Fibroblast of the aortic adventitia (primary cell): ENCODE results near the gene RNASE7. TPM values are rescaled to one million over a fixed set of nuclear protein-coding genes. Genes with fewer than 3 reads are reported as not detected.
A peak's percentile ranks its signal among the peaks of the same experiment; 100 is the strongest.

ENCODE experiments used
- DNase-seq: peaks from one replicate; pipeline ENCODE4 v3.0.0-alpha.2; 2010; ENCODE audit warnings: low read depth
- H3K4me3 ChIP-seq: 2 replicates; pipeline ENCODE4 v1.5.1; 2011; ENCODE audit warnings: low read depth, mild to moderate bottlenecking, control low read depth, low read length, moderate library complexity
- CTCF ChIP-seq: IDR thresholded peaks from 2 replicates; pipeline ENCODE4 v1.5.1; 2011; ENCODE audit warnings: mild to moderate bottlenecking, low read length, control low read depth, inconsistent platforms; ENCODE audit not compliant: insufficient read depth
- total RNA-seq: library from RNA; depleted of rRNA; stranded (reverse); fragments of >200 nt; gene quantifications from 2 replicates; pipeline ENCODE4 v1.2.3, GENCODE V29; 2012; ENCODE audit warnings: low replicate concordance

The RNASE7 gene
- total RNA-seq, 1 donor, result not detected

GRCh38 chr14:21022686-21023085, 19.5 kb upstream of the RNASE7 start:
- H3K4me3 ChIP-seq, result no peak overlapping the region
- no peak for DNase-seq
- TF ChIP-seq CTCF, result no peak

GRCh38 chr14:21023174-21023573, 19.0 kb upstream of the RNASE7 start:
- no peak for TF ChIP-seq CTCF
- H3K4me3 ChIP-seq, result no peak overlapping the region
- no peak for DNase-seq

- TF ChIP-seq CTCF, result no peak
Observed at GRCh38 chr14:21023817-21024584, 18.2 kb upstream of the RNASE7 start.

GRCh38 chr14:21024585-21025370, 17.4 kb upstream of the RNASE7 start, which contains the start of gene NDRG2:
Gene NDRG2, minus strand, starts transcription at chr14:21025061. Its CDS starts 1,746 bp downstream, at chr14:21023315.
- H3K4me3 ChIP-seq, result peak within 1 kb of the TSS; percentile 57
- no peak for DNase-seq
- no peak for TF ChIP-seq CTCF

More at GRCh38 chr14:21023817-21024584, 18.2 kb upstream of the RNASE7 start:
- H3K4me3 ChIP-seq, result peak overlapping the region; percentile 57
- DNase-seq, result no peak

- no peak for DNase-seq
- TF ChIP-seq CTCF, result no peak
- H3K4me3 ChIP-seq, result peak overlapping the region; percentile 44
Observed at GRCh38 chr14:21025371-21026273, 16.5 kb upstream of the RNASE7 start.

- DNase-seq, result no peak
- no peak overlapping the region for H3K4me3 ChIP-seq
- no peak for TF ChIP-seq CTCF
Observed at GRCh38 chr14:21026274-21026987, 15.7 kb upstream of the RNASE7 start.
